Measurements from ENCODE around the gene RHOC.
"Not testable (repeated sequence)": the region's sequence is repeated elsewhere in the genome, so short reads cannot be mapped to it uniquely, and the experiment has no call there.

Gene RHOC

GRCh38 chr1:112706505-112707220 is at the start of gene RHOC:
RHOC (minus strand) TSS chr1:112707127; CDS start chr1:112703799, 3,328 bp downstream.
- DNase-seq, result no peak

- DNase-seq, result no peak
These were observed 47.2 kb upstream of the RHOC start for GRCh38 chr1:112754116-112754628.

- DNase-seq, result no peak
These were observed 41.5 kb upstream of the RHOC start for GRCh38 chr1:112748396-112748795.

GRCh38 chr1:112744009-112744578 is 37.2 kb upstream of the RHOC start:
- no peak for DNase-seq

- DNase-seq, result no peak
These were observed 36.5 kb upstream of the RHOC start for GRCh38 chr1:112743174-112744008.

GRCh38 chr1:112737573-112737972 is 30.6 kb upstream of the RHOC start:
- DNase-seq, result no peak

GRCh38 chr1:112735752-112736151 is 28.8 kb upstream of the RHOC start:
- no peak for DNase-seq

- no peak for DNase-seq
These were observed 24.5 kb upstream of the RHOC start for GRCh38 chr1:112731451-112731850.

GRCh38 chr1:112729909-112730308 is 23.0 kb upstream of the RHOC start:
- no peak for DNase-seq

- DNase-seq, result not testable (repeated sequence)
These were observed 22.1 kb upstream of the RHOC start for GRCh38 chr1:112729011-112729410.

- DNase-seq, result not testable (repeated sequence)
These were observed 21.5 kb upstream of the RHOC start for GRCh38 chr1:112728306-112728971.

GRCh38 chr1:112727716-112728115 is 20.8 kb upstream of the RHOC start:
- DNase-seq, result no peak

GRCh38 chr1:112724240-112724639 is 17.3 kb upstream of the RHOC start:
- DNase-seq, result not testable (repeated sequence)

GRCh38 chr1:112723511-112723839 is 16.5 kb upstream of the RHOC start:
- DNase-seq, result no peak

GRCh38 chr1:112722601-112723510 is 15.9 kb upstream of the RHOC start:
- no peak for DNase-seq

GRCh38 chr1:112721966-112722524 is 15.1 kb upstream of the RHOC start:
- no peak for DNase-seq

- not testable (repeated sequence) for DNase-seq
These were observed 14.4 kb upstream of the RHOC start for GRCh38 chr1:112721294-112721693.

GRCh38 chr1:112720800-112721199 is 13.9 kb upstream of the RHOC start:
- DNase-seq, result no peak

- DNase-seq, result no peak
These were observed 12.8 kb upstream of the RHOC start for GRCh38 chr1:112719706-112720105.

GRCh38 chr1:112718691-112719418 is 11.9 kb upstream of the RHOC start:
- no peak for DNase-seq

GRCh38 chr1:112717263-112717873 is 10.4 kb upstream of the RHOC start:
- DNase-seq, result no peak

Measured in SIG-M5 (cell line).